IPS DF 4.7 (cell line): ENCODE measurements around the gene ADGRL1.

ENCODE experiments used
- DNase-seq: peaks from one replicate; pipeline ENCODE4 v3.0.0-alpha.2; 2013; ENCODE audit warnings: low spot score; ENCODE audit errors: extremely low read depth

ADGRL1 gene

GRCh38 chr19:14141041-14141440, 64.9 kb downstream of the ADGRL1 start:
- DNase-seq, result no peak

GRCh38 chr19:14139944-14140343, 66.0 kb downstream of the ADGRL1 start:
- DNase-seq, result no peak

GRCh38 chr19:14138576-14139265, 67.2 kb downstream of the ADGRL1 start:
- DNase-seq, result no peak

- peak; percentile 97 for DNase-seq
Observed at GRCh38 chr19:14136509-14137281, 69.3 kb downstream of the ADGRL1 start, which contains the start of gene ASF1B. ASF1B (minus strand) TSS chr19:14136589; CDS start chr19:14136456, 133 bp downstream.

- no peak for DNase-seq
Observed at GRCh38 chr19:14135985-14136508, 69.9 kb downstream of the ADGRL1 start.

GRCh38 chr19:14135355-14135754, 70.6 kb downstream of the ADGRL1 start:
- no peak for DNase-seq

GRCh38 chr19:14127929-14128509, 78.0 kb downstream of the ADGRL1 start:
- no peak for DNase-seq

- no peak for DNase-seq
Observed at GRCh38 chr19:14127176-14127575, 78.8 kb downstream of the ADGRL1 start.

GRCh38 chr19:14122924-14123323, 83.0 kb downstream of the ADGRL1 start:
- no peak for DNase-seq

GRCh38 chr19:14120497-14120780, 85.5 kb downstream of the ADGRL1 start:
- DNase-seq, result no peak

- DNase-seq, result no peak
Observed at GRCh38 chr19:14119644-14120496, 86.1 kb downstream of the ADGRL1 start.

GRCh38 chr19:14119146-14119545, 86.8 kb downstream of the ADGRL1 start:
- DNase-seq, result no peak

GRCh38 chr19:14118165-14119051, 87.6 kb downstream of the ADGRL1 start:
- DNase-seq, result no peak

GRCh38 chr19:14117668-14118164, 88.3 kb downstream of the ADGRL1 start, which contains the start of gene PRKACA:
PRKACA (minus strand) TSS chr19:14117762; CDS start chr19:14117547, 215 bp downstream.
- DNase-seq, result peak; percentile 90

GRCh38 chr19:14116918-14117578, 88.9 kb downstream of the ADGRL1 start:
- no peak for DNase-seq

GRCh38 chr19:14116525-14116917, 89.4 kb downstream of the ADGRL1 start:
- no peak for DNase-seq

GRCh38 chr19:14115756-14116155, 90.2 kb downstream of the ADGRL1 start:
- no peak for DNase-seq

- DNase-seq, result no peak
Observed at GRCh38 chr19:14114854-14115253, 91.1 kb downstream of the ADGRL1 start.

GRCh38 chr19:14114439-14114838, 91.5 kb downstream of the ADGRL1 start:
- no peak for DNase-seq
